Lower lobe of right lung (tissue), 2 donors: Measurements from ENCODE around the gene TSR1. TPM values are rescaled to one million over a fixed set of nuclear protein-coding genes. Genes with fewer than 3 reads are reported as not detected.
A peak's percentile ranks its signal among the peaks of the same experiment; 100 is the strongest.

Source experiments
- ATAC-seq, 2 donors: fragments of 200-7000 bp; cut with Tn5 transposase; one replicate each; pipeline ENCODE4 v1.9.1; 2020 to 2022; ENCODE audit warnings: mild to moderate bottlenecking in 2 of 2, moderate library complexity in 2 of 2
- DNase-seq: peaks from one replicate; pipeline ENCODE4 v3.0.0-alpha.2; 2020
- H3K27ac ChIP-seq: fragments of 200-600 bp; one replicate; pipeline ENCODE4 v1.8.0; 2022
- H3K27me3 ChIP-seq: fragments of 200-600 bp; one replicate; pipeline ENCODE4 v1.8.0; 2022; ENCODE audit warnings: low read depth
- H3K36me3 ChIP-seq: fragments of 200-600 bp; one replicate; pipeline ENCODE4 v1.8.0; 2022; ENCODE audit warnings: mild to moderate bottlenecking
- H3K4me1 ChIP-seq: fragments of 200-600 bp; one replicate; pipeline ENCODE4 v1.8.0; 2022
- H3K4me3 ChIP-seq: fragments of 200-600 bp; one replicate; pipeline ENCODE4 v1.8.0; 2022; ENCODE audit warnings: mild to moderate bottlenecking
- H3K9me3 ChIP-seq: fragments of 200-600 bp; one replicate; pipeline ENCODE4 v1.8.0; 2022
- CTCF ChIP-seq: fragments of 200-600 bp; IDR thresholded peaks from one replicate; pipeline ENCODE4 v1.8.0; 2022; ENCODE audit warnings: antibody characterized with exemption, mild to moderate bottlenecking
- intact Hi-C: fragments of 100-400 bp; cut with DNase I; formaldehyde crosslinking; loops from one replicate; pipeline ENCODE4 v1.11.0; 2022
- total RNA-seq: library from RNA; stranded (reverse); fragmentation: NEBNext Ultra II Directional; extraction: Animal tissue kit (Norgen Biotek cat#: 25700); gene quantifications from one replicate; pipeline ENCODE4 v1.2.1, GENCODE V29; 2021
- donor health status: DM: no; HTN: yes; CAD: no; lungs with severe emphysema.

TSR1 gene
- total RNA-seq, 1 donor from 2014 or later = 18.8 TPM

DNA sequence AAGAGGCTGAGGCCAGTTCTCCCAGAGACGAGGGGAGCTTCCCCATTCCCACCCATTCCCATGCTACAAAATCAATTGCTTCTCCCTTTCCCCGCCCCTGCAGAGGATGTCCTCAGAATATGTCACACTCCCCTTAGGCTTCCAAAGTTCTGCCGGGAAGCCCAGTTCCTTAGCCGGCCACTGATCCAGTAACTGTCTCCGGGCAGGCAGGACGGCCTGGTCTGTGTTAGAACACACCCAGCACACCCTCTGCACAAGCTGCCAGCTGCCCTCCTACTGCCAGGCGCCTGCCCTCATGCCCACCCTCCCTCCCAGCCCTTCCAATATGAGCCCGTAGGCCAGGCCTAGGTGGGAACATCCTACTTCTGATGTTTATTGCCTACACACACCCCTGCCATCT is 32.1 kb upstream of the TSR1 start:
- Histone ChIP-seq H3K27ac (no peak overlapping the region), H3K36me3 (peaks cover 68% of the 10 kb centered on the region), H3K9me3 (no peaks in the 10 kb centered on the region), H3K27me3 (no peaks in the 10 kb centered on the region), H3K4me3 (no peak overlapping the region), H3K4me1 (peaks cover 7% of the 10 kb centered on the region)
- intact Hi-C loops = no loop called here
- ATAC-seq (no peak), DNase-seq (no peak)
- no peak for TF ChIP-seq CTCF

DNA sequence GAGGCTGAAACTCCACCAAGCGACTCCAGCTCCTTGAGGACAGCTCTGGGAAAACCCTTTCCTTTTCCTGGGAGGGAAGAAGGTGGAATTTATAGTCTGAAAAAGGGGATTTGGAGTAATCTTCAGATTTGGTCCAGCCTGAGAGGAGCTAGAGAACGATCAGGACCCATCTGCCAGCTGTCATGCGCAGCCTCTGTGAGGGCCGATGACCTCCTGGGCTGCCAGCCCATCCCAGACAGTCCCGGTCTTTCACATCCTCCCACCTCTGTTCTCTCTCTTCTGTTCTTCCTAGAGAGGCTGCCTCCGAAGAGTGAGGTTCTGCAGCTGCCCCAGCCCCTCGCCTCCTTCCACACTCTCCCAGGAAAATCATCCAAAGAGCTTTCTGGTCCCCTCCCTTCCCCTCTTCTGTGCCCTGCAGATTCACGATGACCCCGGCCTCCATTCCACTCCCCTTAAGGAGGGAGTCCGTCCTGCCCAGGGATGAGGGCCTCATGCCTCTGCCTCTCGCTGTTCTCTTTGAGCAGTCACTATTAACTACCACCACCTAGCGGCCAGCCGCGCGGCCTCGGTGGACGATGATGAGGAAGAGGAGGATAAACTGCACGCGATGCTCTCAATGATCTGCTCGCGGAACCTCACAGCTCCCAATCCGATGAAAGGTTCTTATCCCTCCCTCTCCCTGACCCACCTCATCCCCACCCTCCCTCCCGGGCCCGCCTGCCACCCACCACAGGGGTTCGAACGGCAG is 30.7 kb upstream of the TSR1 start:
- no peaks in the 10 kb centered on the region for H3K9me3 ChIP-seq
- DNase-seq (no peak), ATAC-seq (no peak)
- H3K36me3 ChIP-seq = peaks cover 63% of the 10 kb centered on the region
- intact Hi-C loops = no loop called here
- no peak overlapping the region for H3K4me3 ChIP-seq
- no peak for TF ChIP-seq CTCF
- no peak overlapping the region for H3K27ac ChIP-seq
- H3K27me3 ChIP-seq = no peaks in the 10 kb centered on the region
- peaks cover 7% of the 10 kb centered on the region for H3K4me1 ChIP-seq

DNA sequence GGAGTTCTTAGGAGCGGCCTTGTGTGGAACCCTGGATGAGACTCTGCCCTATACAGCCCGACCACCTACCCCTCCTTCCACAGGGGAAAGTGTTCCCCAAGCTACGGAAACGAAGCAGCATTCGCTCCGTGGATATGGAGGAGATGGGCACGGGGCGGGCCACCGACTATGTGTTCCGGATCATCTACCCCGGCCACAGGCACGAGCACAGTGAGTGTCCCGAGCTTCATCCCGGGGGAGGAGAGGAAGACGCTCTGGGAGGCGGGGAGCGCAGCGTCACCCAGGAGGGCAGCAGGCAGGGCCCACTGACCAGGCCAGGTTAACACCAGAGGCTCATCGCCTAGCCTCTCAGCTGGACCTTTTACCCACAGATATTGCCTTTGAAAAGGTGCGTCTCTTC is 28.9 kb upstream of the TSR1 start:
- ATAC-seq = no peak
- TF ChIP-seq CTCF = no peak
- Histone ChIP-seq H3K27me3 (no peaks in the 10 kb centered on the region), H3K9me3 (no peaks in the 10 kb centered on the region), H3K27ac (no peak overlapping the region), H3K4me1 (peaks cover 7% of the 10 kb centered on the region), H3K36me3 (peaks cover 51% of the 10 kb centered on the region), H3K4me3 (no peak overlapping the region)
- intact Hi-C loops = no loop called here
- no peak for DNase-seq

DNA sequence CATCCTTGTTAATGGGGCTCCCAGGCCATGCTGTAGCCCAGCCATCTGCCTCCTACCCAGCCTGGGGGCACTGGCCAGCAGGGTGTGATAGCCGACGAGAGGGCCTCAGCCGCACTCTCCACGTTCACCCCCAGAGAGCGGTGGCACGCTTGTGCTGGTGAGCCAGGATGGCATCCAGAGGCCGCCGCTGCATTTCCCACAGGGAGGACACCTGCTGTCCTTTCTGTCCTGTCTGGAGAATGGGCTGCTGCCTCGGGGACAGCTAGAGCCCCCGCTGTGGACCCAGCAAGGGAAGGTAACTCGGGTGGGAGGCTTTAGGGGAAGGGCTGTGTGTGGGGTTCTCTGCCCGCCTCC is 28.5 kb upstream of the TSR1 start:
- Histone ChIP-seq H3K9me3 (no peaks in the 10 kb centered on the region), H3K27me3 (no peaks in the 10 kb centered on the region), H3K4me3 (no peak overlapping the region), H3K4me1 (peaks cover 7% of the 10 kb centered on the region), H3K27ac (no peak overlapping the region), H3K36me3 (peaks cover 50% of the 10 kb centered on the region)
- no peak for ATAC-seq
- DNase-seq = no peak
- intact Hi-C loops = no loop called here
- TF ChIP-seq CTCF = no peak

DNA sequence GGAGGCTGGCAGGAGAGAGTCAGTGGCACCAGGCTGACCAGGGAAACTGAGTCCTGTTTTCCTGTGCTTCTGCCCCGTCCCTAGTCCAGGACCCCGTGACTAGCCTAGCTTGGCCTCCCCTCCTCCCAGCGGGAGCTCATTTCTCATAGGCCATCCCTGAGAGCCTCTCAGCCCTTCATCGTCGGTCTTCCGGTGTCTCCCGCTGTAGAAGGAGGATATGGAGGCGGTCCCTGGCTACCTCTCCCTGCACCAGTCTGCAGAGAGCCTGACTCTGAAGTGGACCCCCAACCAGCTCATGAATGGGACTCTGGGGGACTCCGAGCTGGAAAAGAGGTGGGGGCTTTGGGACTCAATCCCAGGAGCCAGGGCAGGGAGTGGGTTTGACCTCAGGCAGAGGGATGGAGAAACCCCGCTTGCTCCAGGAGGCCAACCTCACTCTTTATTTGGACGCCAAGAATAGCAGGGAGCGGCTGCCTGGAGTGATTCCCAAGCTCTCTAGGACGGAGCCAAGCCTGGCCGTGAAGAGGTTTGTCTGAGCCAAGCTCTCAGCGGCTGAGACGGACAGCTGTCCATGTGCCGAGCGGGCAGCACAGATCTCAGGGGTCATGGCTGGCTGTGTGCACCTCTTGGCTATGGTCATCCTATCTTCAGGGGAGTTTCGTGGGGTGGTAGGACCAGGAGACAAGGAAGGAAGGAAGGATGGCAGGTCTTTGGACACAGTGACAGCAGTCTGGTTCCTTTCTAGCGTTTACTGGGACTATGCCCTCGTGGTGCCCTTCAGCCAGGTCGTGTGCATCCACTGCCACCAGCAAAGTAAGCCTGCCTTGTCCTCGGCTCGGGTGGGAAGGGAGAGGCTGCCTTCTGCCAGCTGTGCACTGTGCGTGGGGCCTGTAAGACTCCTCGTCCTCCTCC is 27.9 kb upstream of the TSR1 start:
- no peak overlapping the region for H3K27ac ChIP-seq
- H3K36me3 ChIP-seq = peaks cover 50% of the 10 kb centered on the region
- H3K4me1 ChIP-seq = peaks cover 7% of the 10 kb centered on the region
- DNase-seq (no peak), ATAC-seq (peak in 1 of 2 donors; percentile 10)
- intact Hi-C loops = no loop called here
- no peaks in the 10 kb centered on the region for H3K27me3 ChIP-seq
- no peak for TF ChIP-seq CTCF
- H3K9me3 ChIP-seq = no peaks in the 10 kb centered on the region
- no peak overlapping the region for H3K4me3 ChIP-seq
